ENCODE measurements around the gene FGGY.
"Not testable (repeated sequence)": the region's sequence is repeated elsewhere in the genome, so short reads cannot be mapped to it uniquely, and the experiment has no call there.

DNA sequence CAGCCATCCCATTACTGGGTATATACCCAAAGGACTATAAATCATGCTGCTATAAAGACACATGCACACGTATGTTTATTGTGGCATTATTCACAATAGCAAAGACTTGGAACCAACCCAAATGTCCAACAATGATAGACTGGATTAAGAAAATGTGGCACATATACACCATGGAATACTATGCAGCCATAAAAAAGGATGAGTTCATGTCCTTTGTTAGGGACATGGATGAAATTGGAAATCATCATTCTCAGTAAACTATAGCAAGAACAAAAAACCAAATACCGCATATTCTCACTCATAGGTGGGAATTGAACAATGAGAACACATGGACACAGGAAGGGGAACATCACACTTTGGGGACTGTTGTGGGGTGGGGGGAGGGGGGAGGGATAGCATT lies 241.6 kb downstream of the FGGY start:
- TF ChIP-seq, protein P1, sequence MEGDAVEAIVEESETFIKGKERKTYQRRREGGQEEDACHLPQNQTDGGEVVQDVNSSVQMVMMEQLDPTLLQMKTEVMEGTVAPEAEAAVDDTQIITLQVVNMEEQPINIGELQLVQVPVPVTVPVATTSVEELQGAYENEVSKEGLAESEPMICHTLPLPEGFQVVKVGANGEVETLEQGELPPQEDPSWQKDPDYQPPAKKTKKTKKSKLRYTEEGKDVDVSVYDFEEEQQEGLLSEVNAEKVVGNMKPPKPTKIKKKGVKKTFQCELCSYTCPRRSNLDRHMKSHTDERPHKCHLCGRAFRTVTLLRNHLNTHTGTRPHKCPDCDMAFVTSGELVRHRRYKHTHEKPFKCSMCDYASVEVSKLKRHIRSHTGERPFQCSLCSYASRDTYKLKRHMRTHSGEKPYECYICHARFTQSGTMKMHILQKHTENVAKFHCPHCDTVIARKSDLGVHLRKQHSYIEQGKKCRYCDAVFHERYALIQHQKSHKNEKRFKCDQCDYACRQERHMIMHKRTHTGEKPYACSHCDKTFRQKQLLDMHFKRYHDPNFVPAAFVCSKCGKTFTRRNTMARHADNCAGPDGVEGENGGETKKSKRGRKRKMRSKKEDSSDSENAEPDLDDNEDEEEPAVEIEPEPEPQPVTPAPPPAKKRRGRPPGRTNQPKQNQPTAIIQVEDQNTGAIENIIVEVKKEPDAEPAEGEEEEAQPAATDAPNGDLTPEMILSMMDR (IDR thresholded peaks at IDR 0.05), result not testable (repeated sequence)
- TF ChIP-seq POLR2A (IDR thresholded peaks at IDR 0.05), result not testable (repeated sequence)
